H9 (cell line): ENCODE measurements around the gene BRCC3. TPM values are rescaled to one million over a fixed set of nuclear protein-coding genes. Genes with fewer than 3 reads are reported as not detected.

Experiments
- DNase-seq: peaks from one replicate; pipeline ENCODE4 v3.0.0-alpha.2; 2017
- H2AFZ ChIP-seq: one replicate; pipeline ENCODE4 v1.6.1; 2013; ENCODE audit warnings: mild to moderate bottlenecking, low read length, control low read depth, moderate library complexity
- H2AK5ac ChIP-seq: 2 replicates; pipeline ENCODE4 v1.6.1; 2013; ENCODE audit warnings: low read length, control low read depth, mixed read lengths; ENCODE audit not compliant: insufficient read length
- H2BK120ac ChIP-seq: one replicate; pipeline ENCODE4 v1.6.1; 2013; ENCODE audit warnings: low read depth, mild to moderate bottlenecking, low read length, control low read depth, inconsistent platforms; ENCODE audit not compliant: poor library complexity, severe bottlenecking
- H2BK12ac ChIP-seq: 2 replicates; pipeline ENCODE4 v1.6.1; 2013; ENCODE audit warnings: low read length, control low read depth, mixed read lengths, low read depth; ENCODE audit not compliant: insufficient read length
- H2BK15ac ChIP-seq: 2 replicates; pipeline ENCODE4 v1.6.1; 2013; ENCODE audit warnings: low read depth, low read length, control low read depth
- H2BK20ac ChIP-seq: one replicate; pipeline ENCODE4 v1.6.1; 2013; ENCODE audit warnings: low read depth, mild to moderate bottlenecking, low read length, control low read depth, inconsistent platforms; ENCODE audit not compliant: poor library complexity, severe bottlenecking
- H2BK5ac ChIP-seq: 2 replicates; pipeline ENCODE4 v1.6.1; 2013; ENCODE audit warnings: low read length, control low read depth, mixed read lengths; ENCODE audit not compliant: insufficient read length
- H3K14ac ChIP-seq: 2 replicates; pipeline ENCODE4 v1.6.1; 2013; ENCODE audit warnings: low read length, control low read depth; ENCODE audit not compliant: insufficient read depth
- H3K18ac ChIP-seq: 2 replicates; pipeline ENCODE4 v1.6.1; 2013; ENCODE audit warnings: low read depth, mild to moderate bottlenecking, mixed read lengths, low read length, control low read depth; ENCODE audit not compliant: insufficient read length
- H3K23ac ChIP-seq: 2 replicates; pipeline ENCODE4 v1.6.1; 2013; ENCODE audit warnings: low read length, control low read depth, mixed read lengths, low read depth; ENCODE audit not compliant: insufficient read length
- H3K23me2 ChIP-seq: 2 replicates; pipeline ENCODE4 v1.6.1; 2013; ENCODE audit warnings: low read depth, mild to moderate bottlenecking, mixed read lengths, low read length, control low read depth; ENCODE audit not compliant: insufficient read length, poor library complexity, severe bottlenecking
- H3K27ac ChIP-seq: 2 replicates; pipeline ENCODE4 v1.5.1; 2013; ENCODE audit warnings: low read length, control low read depth, mixed read lengths, low read depth; ENCODE audit not compliant: insufficient read length
- H3K27me3 ChIP-seq: 2 replicates; pipeline ENCODE4 v1.6.1; 2013; ENCODE audit warnings: low read length, control low read depth, inconsistent platforms; ENCODE audit not compliant: insufficient read depth
- H3K4ac ChIP-seq: 2 replicates; pipeline ENCODE4 v1.6.1; 2013; ENCODE audit warnings: low read depth, mild to moderate bottlenecking, control low read depth, inconsistent platforms, low read length, moderate library complexity
- H3K4me1 ChIP-seq: 2 replicates; pipeline ENCODE4 v1.6.1; 2013; ENCODE audit warnings: low read length, control low read depth, inconsistent platforms; ENCODE audit not compliant: insufficient read depth
- H3K4me2 ChIP-seq: 2 replicates; pipeline ENCODE4 v1.6.1; 2013; ENCODE audit warnings: low read length, control low read depth, mixed read lengths; ENCODE audit not compliant: insufficient read length, insufficient read depth
- H3K56ac ChIP-seq: 2 replicates; pipeline ENCODE4 v1.6.1; 2013; ENCODE audit warnings: low read depth, mild to moderate bottlenecking, mixed read lengths, low read length, control low read depth; ENCODE audit not compliant: insufficient read length
- H3K79me1 ChIP-seq: 2 replicates; pipeline ENCODE4 v1.6.1; 2013; ENCODE audit warnings: low read depth, mild to moderate bottlenecking, moderate library complexity, low read length, control low read depth, inconsistent platforms; ENCODE audit not compliant: insufficient read depth, poor library complexity, severe bottlenecking
- H3K79me2 ChIP-seq: 2 replicates; pipeline ENCODE4 v1.6.1; 2013; ENCODE audit warnings: low read length, control low read depth, inconsistent platforms; ENCODE audit not compliant: insufficient read depth
- H3K9ac ChIP-seq: 2 replicates; pipeline ENCODE4 v1.6.1; 2013; ENCODE audit warnings: low read length, control low read depth, mixed read lengths; ENCODE audit not compliant: insufficient read length; ENCODE audit errors: extremely low read depth
- H3K9me3 ChIP-seq: one replicate; pipeline ENCODE4 v1.6.1; 2013; ENCODE audit warnings: low read depth, low read length, inconsistent platforms; ENCODE audit not compliant: control insufficient read depth
- H3T11ph ChIP-seq: one replicate; pipeline ENCODE4 v1.6.1; 2013; ENCODE audit warnings: mild to moderate bottlenecking, low read length, control low read depth, inconsistent platforms
- H4K20me1 ChIP-seq: one replicate; pipeline ENCODE4 v1.6.1; 2013; ENCODE audit not compliant: control insufficient read depth, insufficient read length, insufficient read depth
- H4K5ac ChIP-seq: 2 replicates; pipeline ENCODE4 v1.6.1; 2013; ENCODE audit warnings: low read depth, mild to moderate bottlenecking, mixed read lengths, low read length, control low read depth; ENCODE audit not compliant: insufficient read length
- H4K8ac ChIP-seq: replicated peaks from 2 replicates; pipeline ENCODE4 v1.6.1; 2013; ENCODE audit warnings: low read length, control low read depth, mixed read lengths, low read depth; ENCODE audit not compliant: insufficient read length
- H4K91ac ChIP-seq: 2 replicates; pipeline ENCODE4 v1.6.1; 2013; ENCODE audit warnings: low read depth, mild to moderate bottlenecking, moderate library complexity, mixed read lengths, low read length, control low read depth; ENCODE audit not compliant: insufficient read length
- H3K27ac Mint-ChIP-seq, 3 experiments: 2 replicates in 2 of 3; 3 replicates in 1 of 3; pipeline ENCODE4 v1.8.0; 2020 to 2021; ENCODE audit warnings: mixed read lengths in 3 of 3, mild to moderate bottlenecking in 1 of 3, moderate library complexity in 1 of 3
- H3K27me3 Mint-ChIP-seq: 2 replicates; pipeline ENCODE4 v1.8.0; 2021; ENCODE audit warnings: low read depth, mild to moderate bottlenecking, moderate library complexity, mixed read lengths
- H3K36me3 Mint-ChIP-seq, 3 experiments: 2 replicates in 2 of 3; 3 replicates in 1 of 3; pipeline ENCODE4 v1.8.0; 2020 to 2021; ENCODE audit warnings: low read depth in 3 of 3, mixed read lengths in 3 of 3; ENCODE audit not compliant: insufficient read depth in 1 of 3
- H3K4me1 Mint-ChIP-seq, 2 experiments: 2 replicates each; pipeline ENCODE4 v1.8.0; 2020; ENCODE audit warnings: mixed read lengths in 2 of 2
- H3K4me3 Mint-ChIP-seq, 2 experiments: 2 replicates in 1 of 2; 3 replicates in 1 of 2; pipeline ENCODE4 v1.8.0; 2020 to 2021; ENCODE audit warnings: mild to moderate bottlenecking in 2 of 2, mixed read lengths in 2 of 2, moderate library complexity in 1 of 2
- H3K9me3 Mint-ChIP-seq, 2 experiments: 2 replicates in 1 of 2; 3 replicates in 1 of 2; pipeline ENCODE4 v1.8.0; 2020; ENCODE audit warnings: mild to moderate bottlenecking in 2 of 2, mixed read lengths in 2 of 2, moderate library complexity in 1 of 2
- CTCF ChIP-seq: fragments of 200-600 bp; sonication (generic); conservative IDR thresholded peaks from 3 replicates; pipeline ENCODE4 v1.8.0; 2021; ENCODE audit warnings: antibody characterized with exemption, mild to moderate bottlenecking
- WGBS: extraction: QIAGEN DNeasy Blood & Tissue Kit; methylation state at CpG from one replicate; pipeline ENCODE4 v1.1.7; 2013; ENCODE audit warnings: missing lambda C conversion rate, low lambda C conversion rate, mixed read lengths; ENCODE audit not compliant: insufficient read length; ENCODE audit errors: extremely low coverage; 5-methylcytosine and 5-hydroxymethylcytosine counted together
- total RNA-seq: library from RNA; stranded (reverse); gene quantifications from 2 replicates; pipeline ENCODE4 v1.2.1, GENCODE V29; 2021

BRCC3 gene
- total RNA-seq, 1 experiment from 2014 or later: 27.3 TPM

GRCh38 chrX:155052738-155053498, 18.4 kb upstream of the BRCC3 start:
- H3K9me3 Mint-ChIP-seq: peaks cover 64 to 80% of the 10 kb centered on the region in 2 experiments

More at GRCh38 chrX:155052738-155053498, 18.4 kb upstream of the BRCC3 start:
- no peak overlapping the region for H4K5ac ChIP-seq
- no peak overlapping the region for H3K4me2 ChIP-seq
- H3K27ac ChIP-seq: no peak overlapping the region
- no peak overlapping the region for H2BK120ac ChIP-seq
- Mint-ChIP-seq H3K36me3 (peaks cover 4 to 26% (median 12%) of the 10 kb centered on the region in 3 experiments; a peak in 4 of 7 replicates), H3K27ac (no peak overlapping the region; a peak in 1 of 7 replicates), H3K4me1 (peaks cover 3 to 5% of the 10 kb centered on the region in 2 experiments; a peak in 2 of 4 replicates), H3K27me3 (peaks cover 2% of the 10 kb centered on the region; the same call in 1 of the 2 replicates), H3K4me3 (no peak overlapping the region)
- no peaks in the 10 kb centered on the region for H3K79me2 ChIP-seq
- no peak overlapping the region for H2BK5ac ChIP-seq
- H3K23ac ChIP-seq: no peak overlapping the region
- H3K14ac ChIP-seq: no peak overlapping the region
- H3K27me3 ChIP-seq: no peaks in the 10 kb centered on the region
- H3K79me1 ChIP-seq: no peaks in the 10 kb centered on the region
- no peak for TF ChIP-seq CTCF
- no peaks in the 10 kb centered on the region for H3K4me1 ChIP-seq
- H3K9me3 ChIP-seq: peaks cover 28% of the 10 kb centered on the region
- H2AK5ac ChIP-seq: no peak overlapping the region
- no peak overlapping the region for H3K9ac ChIP-seq
- H2BK20ac ChIP-seq: no peak overlapping the region
- no peak overlapping the region for H4K91ac ChIP-seq
- no CpG with 5 or more reads among the region's 5 CpGs for WGBS
- H2BK15ac ChIP-seq: no peak overlapping the region
- no peaks in the 10 kb centered on the region for H4K20me1 ChIP-seq
- no peak overlapping the region for H2BK12ac ChIP-seq
- no peak overlapping the region for H4K8ac ChIP-seq
- no peak overlapping the region for H3T11ph ChIP-seq
- no peak overlapping the region for H3K4ac ChIP-seq
- DNase-seq: no peak
- no peak overlapping the region for H2AFZ ChIP-seq
- H3K18ac ChIP-seq: no peak overlapping the region
- no peaks in the 10 kb centered on the region for H3K23me2 ChIP-seq
- H3K56ac ChIP-seq: no peak overlapping the region
